HepG2 (cell line): ENCODE data around the gene GALR2. TPM values are rescaled to one million over a fixed set of nuclear protein-coding genes. Genes with fewer than 3 reads are reported as not detected.

Experiments used
- ATAC-seq: fragments of 200-7000 bp; cut with Tn5 transposase; 3 replicates; pipeline ENCODE4 v1.9.1; 2020; ENCODE audit warnings: mild to moderate bottlenecking, moderate library complexity
- BruUV-seq: library from RNA; stranded (reverse); fragments of 400-500 nt; replicated peaks from 2 replicates; lab custom pipeline; 2021; lab: Mats Ljungman, UMichigan
- CTCF ChIA-PET: fragments of 300-600 bp; formaldehyde crosslinking; extraction: SDS; loops from one replicate; lab custom pipeline; 2021; ENCODE audit warnings: low total read pairs, inconsistent platforms, low intra/inter-chr PET ratio; lab: Yijun Ruan, JAX
- POLR2A ChIA-PET: fragments of 350-600 bp; sonication (Branson Sonifier 250); formaldehyde crosslinking; loops from one replicate; lab custom pipeline; 2020; ENCODE audit warnings: antibody characterized with exemption, inconsistent platforms; lab: Yijun Ruan, JAX
- DNase-seq: peaks from one replicate; pipeline ENCODE4 v3.0.0-alpha.2; 2015; ENCODE audit warnings: low spot score
- FAIRE-seq: peaks from 3 replicates; lab custom pipeline; 2011; peaks lifted over from hg19 to GRCh38; lab: Jason Lieb, UNC
- H2AFZ ChIP-seq: one replicate; pipeline ENCODE4 v1.6.1; 2011; ENCODE audit warnings: low read length, inconsistent platforms
- H3K27ac ChIP-seq: fragments of 300-600 bp; 3 replicates; pipeline ENCODE4 v1.8.0; 2011; ENCODE audit warnings: mixed run types, mild to moderate bottlenecking, mixed read lengths, low read length, inconsistent platforms; ENCODE audit not compliant: insufficient read depth; ENCODE audit errors: extremely low read length
- H3K27me3 ChIP-seq, 2 experiments: fragments of 200-600 bp in 1 of 2; 2 replicates in 1 of 2; 3 replicates in 1 of 2; pipeline versions ENCODE4 v1.6.0 to v1.8.0; 2011; ENCODE audit warnings: low read length in 2 of 2, mild to moderate bottlenecking in 2 of 2, moderate library complexity in 2 of 2, inconsistent platforms in 1 of 2; ENCODE audit not compliant: insufficient read depth in 2 of 2, control insufficient read depth in 1 of 2
- H3K36me3 ChIP-seq, 2 experiments: fragments of 200-600 bp in 1 of 2; replicated peaks in 1 of 2; 2 replicates in 1 of 2; 3 replicates in 1 of 2; pipeline versions ENCODE4 v1.5.1 to v1.8.0; 2011; ENCODE audit warnings: low read length in 2 of 2, inconsistent platforms in 1 of 2; ENCODE audit not compliant: insufficient read depth in 2 of 2, control insufficient read depth in 1 of 2
- H3K4me1 ChIP-seq: 2 replicates; pipeline ENCODE4 v1.5.1; 2012; ENCODE audit warnings: low read length, inconsistent platforms; ENCODE audit not compliant: insufficient read depth
- H3K4me2 ChIP-seq: 2 replicates; pipeline ENCODE4 v1.6.0; 2011; ENCODE audit warnings: low read depth, low read length, inconsistent platforms
- H3K4me3 ChIP-seq, 3 experiments: fragments of 200-600 bp in 1 of 3; sonication (generic), shearing (Covaris generic) in 1 of 3; replicated peaks in 1 of 3; 2 replicates each; pipeline ENCODE4 v1.5.1; 2011 to 2016; ENCODE audit warnings: low read length in 3 of 3, inconsistent platforms in 2 of 3, low read depth in 2 of 3, mild to moderate bottlenecking in 2 of 3, control low read depth in 1 of 3, mixed read lengths in 1 of 3; ENCODE audit not compliant: insufficient read depth in 1 of 3
- H3K79me2 ChIP-seq: one replicate; pipeline ENCODE4 v1.6.1; 2011; ENCODE audit warnings: low read length, inconsistent platforms; ENCODE audit not compliant: insufficient read depth
- H3K9ac ChIP-seq: 2 replicates; pipeline ENCODE4 v1.6.0; 2011; ENCODE audit warnings: mild to moderate bottlenecking, low read depth, low read length, inconsistent platforms; ENCODE audit not compliant: insufficient read depth
- H3K9me3 ChIP-seq: 2 replicates; pipeline ENCODE4 v1.5.1; 2012; ENCODE audit warnings: mild to moderate bottlenecking, low read length
- H4K20me1 ChIP-seq: 2 replicates; pipeline ENCODE4 v1.6.0; 2011; ENCODE audit warnings: inconsistent platforms, mild to moderate bottlenecking, low read length, moderate library complexity; ENCODE audit not compliant: insufficient read depth
- AGO2 ChIP-seq: fragments of 200-400 bp; formaldehyde crosslinking; optimal IDR thresholded peaks from 2 replicates; pipeline ENCODE3; 2017; ENCODE audit warnings: mild to moderate bottlenecking, low read depth, low read length, moderate library complexity
- CBX5 ChIP-seq: sonication (generic); formaldehyde crosslinking; IDR thresholded peaks from 2 replicates; pipeline ENCODE4 v1.4.0; 2020; ENCODE audit warnings: missing genetic modification reagents, borderline replicate concordance
- IKZF1 ChIP-seq: fragments of 450-650 bp; IDR thresholded peaks from 2 replicates; pipeline ENCODE4 v1.7.1; 2016
- KDM5B ChIP-seq: sonication (generic); formaldehyde crosslinking; IDR thresholded peaks from 2 replicates; pipeline ENCODE4 v1.4.0; 2020; ENCODE audit warnings: missing genetic modification reagents, mild to moderate bottlenecking, borderline replicate concordance
- MIER2 ChIP-seq: IDR thresholded peaks from 2 replicates; pipeline ENCODE4 v1.6.1; 2016; ENCODE audit warnings: missing biosample characterization, missing genetic modification reagents
- NFE2L1 ChIP-seq: sonication (generic); formaldehyde crosslinking; IDR thresholded peaks from 2 replicates; pipeline ENCODE4 v1.4.0; 2020; ENCODE audit warnings: missing genetic modification reagents, mild to moderate bottlenecking, borderline replicate concordance
- SRF ChIP-seq: IDR thresholded peaks from 2 replicates; pipeline ENCODE4 v1.6.1; 2011; ENCODE audit warnings: mild to moderate bottlenecking, low read depth, low read length, moderate library complexity
- ZNF816 ChIP-seq: sonication (generic); formaldehyde crosslinking; IDR thresholded peaks from 2 replicates; pipeline ENCODE4 v1.8.0; 2022; ENCODE audit warnings: missing genetic modification reagents, mild to moderate bottlenecking, borderline replicate concordance
- WGBS: methylation state at CpG from one replicate; pipeline ENCODE4 v1.1.6; 2017; ENCODE audit warnings: low lambda C conversion rate; 5-methylcytosine and 5-hydroxymethylcytosine counted together
- in situ Hi-C: cut with HindIII; loops from 2 replicates; pipeline ENCODE4 v1.10.0; 2017; ENCODE audit warnings: low pct_unique_long_range_greater_than_20kb; ENCODE audit not compliant: extremely low pct_ligation_motif_present
- intact Hi-C: fragments of 100-400 bp; cut with micrococcal nuclease; formaldehyde crosslinking; loops from one replicate; pipeline ENCODE4 v1.10.0; 2022; ENCODE audit not compliant: unreplicated experiment
- polyA plus RNA-seq, 8 experiments: library from polyadenylated mRNA; depleted of rRNA in 3 of 8; stranded (reverse) in 7 of 8; unstranded in 1 of 8; fragments of >200 nt; fragmentation: Illumina TruSeq in 4 of 8; extraction: Trizol in 4 of 8; gene quantifications; 2 replicates each; pipeline versions ENCODE4 v1.2.1 to v1.2.3, GENCODE V29; 2011 to 2016; ENCODE audit warnings: low read depth in 4 of 8, missing spikeins in 1 of 8, mixed read lengths in 1 of 8; ENCODE audit not compliant: insufficient read depth in 1 of 8
- total RNA-seq, 5 experiments: library from RNA; depleted of rRNA; stranded (reverse); fragments of >200 nt; fragmentation: Illumina TruSeq; extraction: Trizol; gene quantifications; 2 replicates each; pipeline ENCODE4 v1.2.3, GENCODE V29; 2016; ENCODE audit warnings: low read depth in 1 of 5
- TF ChIP-seq, protein P1 (sequence below): sonication (generic); formaldehyde crosslinking; IDR thresholded peaks from 2 replicates; pipeline ENCODE4 v1.5.1; 2020; ENCODE audit warnings: missing genetic modification reagents, mild to moderate bottlenecking, borderline replicate concordance
- TF ChIP-seq, protein P2 (sequence below): IDR thresholded peaks from 2 replicates; pipeline ENCODE4 v1.6.1; 2016; ENCODE audit warnings: mild to moderate bottlenecking
- TF ChIP-seq, protein P3 (sequence below), 2 experiments: sonication (generic) in 1 of 2; formaldehyde crosslinking in 1 of 2; IDR thresholded peaks; 2 replicates each; pipeline versions ENCODE4 v1.4.0 to v1.6.1; 2018 to 2020; ENCODE audit warnings: missing genetic modification reagents in 2 of 2, borderline replicate concordance in 1 of 2, low read depth in 1 of 2, mild to moderate bottlenecking in 1 of 2, missing biosample characterization in 1 of 2
- TF ChIP-seq, protein P4 (sequence below): IDR thresholded peaks from 2 replicates; pipeline ENCODE4 v1.6.1; 2016; ENCODE audit warnings: mild to moderate bottlenecking, missing biosample characterization, missing genetic modification reagents

The GALR2 gene
- total and polyA plus RNA-seq, 2 of the 13 experiments (the other 11 are each of a cell fraction or from before 2014, with no cell fraction given), result 0.48 to 0.58 TPM

DNA sequence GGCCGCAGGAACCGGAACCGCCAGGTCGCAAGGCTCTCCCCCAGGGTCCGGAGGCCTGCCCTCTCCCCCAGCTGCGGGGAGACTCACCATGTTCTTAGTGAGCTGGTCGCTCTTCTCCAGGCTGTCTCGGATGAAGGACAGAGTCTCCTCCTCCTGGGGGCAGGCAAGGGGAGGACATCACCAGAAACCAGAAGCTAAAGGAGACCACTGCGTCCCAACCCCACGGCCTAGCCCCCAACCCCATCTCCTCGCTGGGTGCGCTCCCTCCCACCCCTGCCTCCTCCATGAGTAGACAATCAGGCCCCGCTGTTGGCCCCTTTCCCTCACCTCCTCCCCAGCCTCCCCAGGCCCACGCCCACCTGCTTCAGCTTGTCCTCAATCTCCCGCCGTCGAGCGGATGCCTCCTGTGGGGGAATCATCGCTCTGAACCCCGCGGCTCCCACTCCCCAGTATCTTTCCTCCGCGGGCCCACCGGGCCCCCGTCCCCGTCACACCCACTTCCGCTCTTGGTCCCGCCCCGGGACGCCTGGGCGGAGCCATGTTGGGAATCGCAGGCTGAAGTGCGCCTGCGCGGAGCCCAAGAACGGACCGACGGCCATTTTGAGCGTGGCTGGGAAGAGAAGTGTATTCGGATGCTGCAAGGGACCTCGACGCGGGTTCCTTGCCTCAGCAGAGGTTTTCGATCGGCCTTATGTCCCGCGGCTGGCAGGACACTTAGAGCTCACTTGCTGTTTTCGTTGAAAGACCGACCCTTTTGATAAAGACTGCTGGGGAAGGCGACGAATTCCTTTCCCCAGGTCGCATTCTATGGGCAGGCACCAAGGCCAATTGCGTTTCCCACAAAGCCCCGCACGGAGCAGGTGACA lies 28.9 kb downstream of the GALR2 start, which contains the start of gene EXOC7 (continued):
- TF ChIP-seq MIER2, result 0 out of 2 replicates have a peak, but pooled peaks have one; percentile 16
- no peak; the same call in 1 of the 2 replicates for TF ChIP-seq NFE2L1 (CRISPR knock-in tag)
- TF ChIP-seq, protein P1, sequence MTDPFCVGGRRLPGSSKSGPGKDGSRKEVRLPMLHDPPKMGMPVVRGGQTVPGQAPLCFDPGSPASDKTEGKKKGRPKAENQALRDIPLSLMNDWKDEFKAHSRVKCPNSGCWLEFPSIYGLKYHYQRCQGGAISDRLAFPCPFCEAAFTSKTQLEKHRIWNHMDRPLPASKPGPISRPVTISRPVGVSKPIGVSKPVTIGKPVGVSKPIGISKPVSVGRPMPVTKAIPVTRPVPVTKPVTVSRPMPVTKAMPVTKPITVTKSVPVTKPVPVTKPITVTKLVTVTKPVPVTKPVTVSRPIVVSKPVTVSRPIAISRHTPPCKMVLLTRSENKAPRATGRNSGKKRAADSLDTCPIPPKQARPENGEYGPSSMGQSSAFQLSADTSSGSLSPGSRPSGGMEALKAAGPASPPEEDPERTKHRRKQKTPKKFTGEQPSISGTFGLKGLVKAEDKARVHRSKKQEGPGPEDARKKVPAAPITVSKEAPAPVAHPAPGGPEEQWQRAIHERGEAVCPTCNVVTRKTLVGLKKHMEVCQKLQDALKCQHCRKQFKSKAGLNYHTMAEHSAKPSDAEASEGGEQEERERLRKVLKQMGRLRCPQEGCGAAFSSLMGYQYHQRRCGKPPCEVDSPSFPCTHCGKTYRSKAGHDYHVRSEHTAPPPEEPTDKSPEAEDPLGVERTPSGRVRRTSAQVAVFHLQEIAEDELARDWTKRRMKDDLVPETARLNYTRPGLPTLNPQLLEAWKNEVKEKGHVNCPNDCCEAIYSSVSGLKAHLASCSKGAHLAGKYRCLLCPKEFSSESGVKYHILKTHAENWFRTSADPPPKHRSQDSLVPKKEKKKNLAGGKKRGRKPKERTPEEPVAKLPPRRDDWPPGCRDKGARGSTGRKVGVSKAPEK (CRISPR knock-in tag), result no peak
- TF ChIP-seq, protein P2, sequence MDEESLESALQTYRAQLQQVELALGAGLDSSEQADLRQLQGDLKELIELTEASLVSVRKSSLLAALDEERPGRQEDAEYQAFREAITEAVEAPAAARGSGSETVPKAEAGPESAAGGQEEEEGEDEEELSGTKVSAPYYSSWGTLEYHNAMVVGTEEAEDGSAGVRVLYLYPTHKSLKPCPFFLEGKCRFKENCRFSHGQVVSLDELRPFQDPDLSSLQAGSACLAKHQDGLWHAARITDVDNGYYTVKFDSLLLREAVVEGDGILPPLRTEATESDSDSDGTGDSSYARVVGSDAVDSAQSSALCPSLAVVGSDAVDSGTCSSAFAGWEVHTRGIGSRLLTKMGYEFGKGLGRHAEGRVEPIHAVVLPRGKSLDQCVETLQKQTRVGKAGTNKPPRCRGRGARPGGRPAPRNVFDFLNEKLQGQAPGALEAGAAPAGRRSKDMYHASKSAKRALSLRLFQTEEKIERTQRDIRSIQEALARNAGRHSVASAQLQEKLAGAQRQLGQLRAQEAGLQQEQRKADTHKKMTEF (CRISPR knock-in tag), result peak; percentile 74

DNA sequence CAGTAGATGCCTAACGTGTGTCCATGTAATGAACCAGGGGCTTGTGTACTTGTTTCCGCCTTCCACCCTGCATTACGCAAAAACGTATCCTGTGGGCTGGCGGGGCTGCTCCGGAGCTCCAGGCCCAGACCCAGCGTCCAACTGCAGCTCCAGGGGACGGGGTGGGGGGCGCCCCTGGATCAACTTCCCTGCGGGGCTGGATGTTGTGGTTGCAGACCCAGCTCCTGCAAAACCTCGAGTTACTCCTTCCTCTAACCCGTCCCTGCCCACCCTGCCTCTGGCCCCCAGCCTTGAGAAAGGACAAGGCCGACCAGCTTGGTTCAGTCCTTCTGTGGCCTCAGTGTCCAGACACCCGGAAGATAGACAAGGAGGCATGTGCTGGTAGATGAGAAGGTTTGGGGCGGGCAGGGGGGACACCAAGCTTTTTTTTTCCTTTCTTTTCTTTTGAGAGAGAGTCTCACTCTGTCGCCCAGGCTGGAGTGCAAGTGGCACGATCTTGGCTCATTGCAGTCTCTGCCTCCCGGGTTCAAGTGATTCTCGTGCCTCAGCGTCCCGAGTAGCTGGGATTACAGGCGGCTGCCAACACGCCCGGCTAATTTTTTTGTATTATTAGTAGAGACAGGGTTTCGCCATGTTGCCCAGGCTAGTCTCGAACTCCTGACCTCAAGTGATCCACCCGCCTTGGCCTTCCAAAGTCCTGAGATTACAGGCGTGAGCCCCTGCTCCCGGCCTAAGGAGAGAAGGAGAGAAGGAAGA lies 29.7 kb downstream of the GALR2 start:
- no peak for ATAC-seq
- Histone ChIP-seq H3K4me2 (peak overlapping the region; percentile 97), H3K27me3 (no peaks in the 10 kb centered on the region; a peak in 1 of 5 replicates), H3K4me1 (peaks cover 48% of the 10 kb centered on the region), H3K27ac (peak overlapping the region; percentile 83), H3K79me2 (peaks cover 18% of the 10 kb centered on the region), H3K36me3 (peaks cover 13 to 20% of the 10 kb centered on the region in 2 experiments), H2AFZ (peak overlapping the region; percentile 50), H3K9me3 (no peaks in the 10 kb centered on the region), H3K9ac (peak overlapping the region; percentile 86), H3K4me3 (peak overlapping the region; percentile 78 to 87 (median 79)), H4K20me1 (no peaks in the 10 kb centered on the region)
- no peak for FAIRE-seq
- 72% methylated on average over 24 of the region's 29 CpGs for WGBS
- intact Hi-C loops (no loop called here), in situ Hi-C loops (no loop called here)
- TSS peak; percentile 99 for BruUV-seq
- CTCF ChIA-PET, result no interaction called here
- peak; percentile 61 for DNase-seq
- POLR2A ChIA-PET, result interaction anchor here (1.0 to 2.3 kb wide), 15 partner anchors 9 to 324 kb away, joined by 3 to 8 read pairs (median 4); partner anchors contain the start of genes ACOX1, EVPL, GALR2 and SRP68
- TF ChIP-seq SRF, result no peak
- TF ChIP-seq KDM5B (CRISPR knock-in tag), result peak; percentile 11; the same call in 1 of the 2 replicates
- TF ChIP-seq, protein P3, sequence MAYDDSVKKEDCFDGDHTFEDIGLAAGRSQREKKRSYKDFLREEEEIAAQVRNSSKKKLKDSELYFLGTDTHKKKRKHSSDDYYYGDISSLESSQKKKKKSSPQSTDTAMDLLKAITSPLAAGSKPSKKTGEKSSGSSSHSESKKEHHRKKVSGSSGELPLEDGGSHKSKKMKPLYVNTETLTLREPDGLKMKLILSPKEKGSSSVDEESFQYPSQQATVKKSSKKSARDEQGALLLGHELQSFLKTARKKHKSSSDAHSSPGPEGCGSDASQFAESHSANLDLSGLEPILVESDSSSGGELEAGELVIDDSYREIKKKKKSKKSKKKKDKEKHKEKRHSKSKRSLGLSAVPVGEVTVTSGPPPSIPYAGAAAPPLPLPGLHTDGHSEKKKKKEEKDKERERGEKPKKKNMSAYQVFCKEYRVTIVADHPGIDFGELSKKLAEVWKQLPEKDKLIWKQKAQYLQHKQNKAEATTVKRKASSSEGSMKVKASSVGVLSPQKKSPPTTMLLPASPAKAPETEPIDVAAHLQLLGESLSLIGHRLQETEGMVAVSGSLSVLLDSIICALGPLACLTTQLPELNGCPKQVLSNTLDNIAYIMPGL (CRISPR knock-in tag; IDR thresholded peaks at IDR 0.05; ENCODE audit: borderline replicate concordance in 1 of 2, low read depth in 1 of 2), result peak in 1 of 2 experiments; percentile 61; a peak in 1 of 4 replicates
- 0 out of 2 replicates have a peak, but pooled peaks have one; percentile 13 for TF ChIP-seq CBX5 (CRISPR knock-in tag)
- TF ChIP-seq AGO2, result peak; percentile 90
- TF ChIP-seq, protein P4, sequence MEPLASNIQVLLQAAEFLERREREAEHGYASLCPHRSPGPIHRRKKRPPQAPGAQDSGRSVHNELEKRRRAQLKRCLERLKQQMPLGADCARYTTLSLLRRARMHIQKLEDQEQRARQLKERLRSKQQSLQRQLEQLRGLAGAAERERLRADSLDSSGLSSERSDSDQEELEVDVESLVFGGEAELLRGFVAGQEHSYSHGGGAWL, result 0 out of 2 replicates have a peak, but pooled peaks have one; percentile 12
- TF ChIP-seq IKZF1, result no peak
- TF ChIP-seq ZNF816 (CRISPR knock-in tag), result peak; percentile 48; the same call in 1 of the 2 replicates
